ENCODE results near the gene NFIA.

The NFIA gene

DNA sequence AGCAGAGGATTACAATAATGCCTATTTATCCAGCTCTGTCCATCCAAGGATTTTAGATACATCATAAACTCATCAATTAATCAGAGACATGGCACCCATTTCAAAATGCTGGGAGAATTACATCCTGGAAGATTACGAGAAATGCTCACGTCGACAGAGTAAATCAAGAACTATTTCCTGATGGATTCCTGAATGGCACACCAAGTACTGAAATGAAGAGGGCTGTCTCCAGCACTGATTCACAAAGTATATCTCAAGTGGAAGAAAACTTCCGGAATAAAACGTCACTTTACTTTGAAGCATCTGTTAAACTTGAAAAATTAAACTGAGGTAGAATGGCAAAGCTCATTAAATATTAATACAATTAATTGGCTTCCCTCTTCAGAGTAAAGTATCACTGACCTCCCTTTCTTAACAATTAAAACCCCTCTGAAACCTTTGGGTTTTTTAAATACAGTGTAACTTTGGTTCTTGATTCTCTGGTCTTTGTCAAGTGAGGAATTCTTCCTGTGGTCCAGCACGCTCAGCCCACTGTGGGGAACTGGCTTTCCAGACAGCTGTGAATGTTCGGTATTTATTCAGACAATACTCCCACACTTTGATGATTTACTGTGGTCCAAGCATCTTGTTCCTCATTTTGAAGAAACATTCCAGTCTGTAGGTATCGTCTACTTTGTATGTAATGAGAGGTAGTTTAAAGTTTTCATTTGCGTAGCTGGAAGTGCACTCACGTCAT is 288.0 kb downstream of the NFIA start:
- H3K9me3 Mint-ChIP-seq, result no peaks in the 10 kb centered on the region
- H3K27me3 Mint-ChIP-seq (ENCODE audit: low read depth), result no peaks in the 10 kb centered on the region
- H3K27ac Mint-ChIP-seq, result peak overlapping the region; percentile 28 to 81 (median 64)
- H3K4me3 Mint-ChIP-seq, result no peak overlapping the region
- TF ChIP-seq CTCF (IDR thresholded peaks at IDR 0.05; ENCODE audit: unreplicated experiment in 3 of 3), result no peak
- H3K4me1 Mint-ChIP-seq, result peaks cover 40% of the 10 kb centered on the region
- H3K36me3 Mint-ChIP-seq (ENCODE audit: low read depth), result peaks cover 16% of the 10 kb centered on the region

DNA sequence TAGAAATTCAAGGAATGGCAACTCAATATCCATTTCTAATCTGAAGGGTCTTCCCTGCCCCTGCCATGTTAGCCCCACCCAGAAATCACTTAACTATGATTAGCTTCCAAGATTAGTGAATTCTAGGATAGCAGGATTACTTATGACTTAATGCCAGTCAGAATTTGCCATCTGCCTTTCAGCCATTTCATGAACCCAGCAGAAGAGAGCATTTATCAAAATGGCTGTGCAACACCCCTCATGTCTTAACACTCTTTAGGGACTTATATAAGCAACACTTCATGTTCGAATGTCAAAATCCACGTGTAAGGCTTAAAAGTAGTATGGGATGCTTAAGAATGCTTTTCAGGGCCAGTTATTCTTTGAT is 288.5 kb downstream of the NFIA start:
- Mint-ChIP-seq H3K9me3 (no peaks in the 10 kb centered on the region), H3K4me3 (no peak overlapping the region), H3K27me3 (ENCODE audit: low read depth) (no peaks in the 10 kb centered on the region), H3K4me1 (peaks cover 44% of the 10 kb centered on the region), H3K27ac (peak overlapping the region; percentile 14 to 81 (median 64)), H3K36me3 (ENCODE audit: low read depth) (peaks cover 11% of the 10 kb centered on the region)
- TF ChIP-seq CTCF (IDR thresholded peaks at IDR 0.05; ENCODE audit: unreplicated experiment in 3 of 3), result no peak

DNA sequence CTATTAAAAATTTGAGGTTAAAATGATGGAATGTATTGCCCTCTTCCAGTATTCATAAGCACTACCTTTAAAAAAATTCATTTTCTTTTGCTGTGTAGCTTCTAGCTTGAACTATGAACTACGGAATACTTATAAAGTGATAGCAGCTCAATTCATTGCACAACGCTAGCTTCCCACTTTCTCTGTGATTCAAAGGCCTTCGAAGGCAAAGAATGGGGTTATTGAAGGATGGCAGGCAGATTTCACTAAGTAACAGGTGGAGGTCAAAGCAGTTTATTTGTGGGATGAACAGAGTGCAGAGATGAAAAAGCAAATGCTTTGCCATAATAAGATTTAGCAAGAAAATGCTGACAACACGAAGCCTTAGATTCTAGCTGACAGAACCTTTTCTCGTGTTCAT is 290.6 kb downstream of the NFIA start:
- Mint-ChIP-seq H3K27ac (peak overlapping the region; percentile 11 to 50 (median 42)), H3K4me3 (no peak overlapping the region), H3K27me3 (ENCODE audit: low read depth) (no peaks in the 10 kb centered on the region)

GRCh38 chr1:61374156-61374555 is 291.8 kb downstream of the NFIA start:
- no peaks in the 10 kb centered on the region for H3K9me3 Mint-ChIP-seq
- no peak overlapping the region for H3K4me3 Mint-ChIP-seq
- peaks cover 13% of the 10 kb centered on the region for H3K36me3 Mint-ChIP-seq (ENCODE audit: low read depth)
- peaks cover 55% of the 10 kb centered on the region for H3K4me1 Mint-ChIP-seq
- no peak for TF ChIP-seq CTCF (IDR thresholded peaks at IDR 0.05; ENCODE audit: unreplicated experiment in 3 of 3)
- no peaks in the 10 kb centered on the region for H3K27me3 Mint-ChIP-seq (ENCODE audit: low read depth)
- peak overlapping the region; percentile 11 to 71 (median 59) for H3K27ac Mint-ChIP-seq

More for the DNA sequence above, 290.6 kb downstream of the NFIA start:
- Mint-ChIP-seq H3K4me1 (peaks cover 58% of the 10 kb centered on the region), H3K36me3 (ENCODE audit: low read depth) (peaks cover 14% of the 10 kb centered on the region), H3K9me3 (no peaks in the 10 kb centered on the region)
- no peak for TF ChIP-seq CTCF (IDR thresholded peaks at IDR 0.05; ENCODE audit: unreplicated experiment in 3 of 3)

DNA sequence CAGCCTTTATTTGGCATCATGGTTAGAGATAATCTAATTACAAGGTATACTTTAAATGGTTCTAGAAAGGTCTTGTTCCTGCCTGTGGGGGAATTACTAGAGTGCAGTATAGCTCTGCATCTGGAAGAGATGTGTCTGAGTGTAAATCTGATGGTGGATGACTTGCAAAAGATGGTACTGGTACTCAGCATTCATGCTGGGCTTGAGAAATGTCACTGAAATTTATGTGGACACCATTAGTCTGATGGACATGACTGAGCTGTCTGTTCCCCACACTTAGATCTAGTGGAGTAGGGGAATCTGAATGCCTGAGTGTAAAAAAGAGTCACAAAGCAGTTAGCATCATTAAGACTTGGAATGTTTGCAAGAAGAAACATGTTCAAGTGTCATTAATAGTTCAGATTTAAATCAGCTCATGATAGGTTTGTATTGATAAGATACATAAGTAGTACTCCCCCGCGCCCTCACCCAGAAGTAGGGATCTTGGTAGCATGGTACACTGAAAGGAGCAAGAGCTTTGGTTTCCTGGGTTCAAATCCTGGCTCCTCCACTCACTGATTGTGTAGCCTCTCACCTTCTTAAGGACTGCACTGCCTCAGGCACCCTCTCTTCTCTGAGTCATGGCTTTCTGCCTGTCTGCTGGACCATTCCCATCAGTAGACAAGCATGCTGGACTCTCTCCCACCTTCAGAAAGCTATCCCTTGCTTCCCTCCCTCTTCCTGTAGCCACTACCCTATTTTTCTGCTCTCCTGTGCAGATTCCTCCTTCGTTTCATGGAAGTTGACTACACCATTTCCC is 292.9 kb downstream of the NFIA start:
- H3K4me3 Mint-ChIP-seq, result no peak overlapping the region
- no peaks in the 10 kb centered on the region for H3K27me3 Mint-ChIP-seq (ENCODE audit: low read depth)
- peaks cover 49% of the 10 kb centered on the region for H3K4me1 Mint-ChIP-seq
- no peaks in the 10 kb centered on the region for H3K9me3 Mint-ChIP-seq
- peaks cover 12% of the 10 kb centered on the region for H3K36me3 Mint-ChIP-seq (ENCODE audit: low read depth)
- TF ChIP-seq CTCF (IDR thresholded peaks at IDR 0.05; ENCODE audit: unreplicated experiment in 3 of 3), result no peak
- H3K27ac Mint-ChIP-seq, result peak overlapping the region; percentile 17 to 51 (median 21)

Measured in nephron (organoid).